OCI-LY3 (cell line): Measurements from ENCODE around the gene CDKN2A.

ENCODE experiments used
- H2AFZ ChIP-seq: fragments of 200-600, 300-600 bp; shearing (Covaris generic); 2 replicates; pipeline ENCODE4 v1.6.0; 2014; ENCODE audit warnings: antibody characterized with exemption, low read depth, low read length
- H3K27ac ChIP-seq: fragments of 200-600, 300-600 bp; sonication (generic); 2 replicates; pipeline ENCODE4 v1.5.1; 2014; ENCODE audit warnings: mild to moderate bottlenecking, low read length, moderate library complexity, mixed read lengths
- H3K27me3 ChIP-seq: fragments of 200-600, 300-600 bp; sonication (generic); 2 replicates; pipeline ENCODE4 v1.6.1; 2014; ENCODE audit warnings: low read depth, low read length, mixed read lengths
- H3K36me3 ChIP-seq: fragments of 200-600, 300-600 bp; sonication (generic); replicated peaks from 2 replicates; pipeline ENCODE3; 2014; ENCODE audit warnings: low read depth, low read length, mixed read lengths
- H3K4me1 ChIP-seq: fragments of 300-600, 200-600 bp; sonication (generic); 2 replicates; pipeline ENCODE4 v1.6.1; 2014; ENCODE audit warnings: low read length, mixed read lengths
- H3K4me2 ChIP-seq: fragments of 200-600, 300-600 bp; sonication (generic); 2 replicates; pipeline ENCODE4 v1.6.1; 2014; ENCODE audit warnings: low read length, mixed read lengths
- H3K4me3 ChIP-seq: fragments of 300-600, 200-600 bp; sonication (generic); 2 replicates; pipeline ENCODE4 v1.5.1; 2014; ENCODE audit warnings: antibody characterized with exemption, mild to moderate bottlenecking, low read length, moderate library complexity
- H3K79me2 ChIP-seq: fragments of 300-600, 200-600 bp; shearing (Covaris generic); 2 replicates; pipeline ENCODE4 v1.6.1; 2014; ENCODE audit warnings: mild to moderate bottlenecking, low read length, mixed read lengths
- H3K9ac ChIP-seq: fragments of 300-600, 200-600 bp; shearing (Covaris generic); 2 replicates; pipeline ENCODE4 v1.6.0; 2014; ENCODE audit warnings: mild to moderate bottlenecking, low read length, moderate library complexity
- H3K9me3 ChIP-seq: fragments of 200-600, 300-600 bp; shearing (Covaris generic); 2 replicates; pipeline ENCODE4 v1.6.1; 2014; ENCODE audit warnings: low read length, mixed read lengths; ENCODE audit not compliant: insufficient read depth
- H4K20me1 ChIP-seq: fragments of 200-600, 300-600 bp; sonication (generic); 2 replicates; pipeline ENCODE4 v1.6.1; 2016; ENCODE audit warnings: low read length, mixed read lengths; ENCODE audit not compliant: insufficient read depth
- EZH2phosphoT487 ChIP-seq: fragments of 200-600 bp; shearing (Covaris generic); IDR thresholded peaks from 2 replicates; pipeline ENCODE4 v1.6.1; 2018; ENCODE audit warnings: antibody characterized with exemption, mixed run types, low read depth
- TF ChIP-seq, protein P1 (sequence below): fragments of 200-600, 300-600 bp; sonication (generic); IDR thresholded peaks from 2 replicates; pipeline ENCODE4 v1.5.1; 2014; ENCODE audit warnings: antibody characterized with exemption, low read length, low read depth

The CDKN2A gene

DNA sequence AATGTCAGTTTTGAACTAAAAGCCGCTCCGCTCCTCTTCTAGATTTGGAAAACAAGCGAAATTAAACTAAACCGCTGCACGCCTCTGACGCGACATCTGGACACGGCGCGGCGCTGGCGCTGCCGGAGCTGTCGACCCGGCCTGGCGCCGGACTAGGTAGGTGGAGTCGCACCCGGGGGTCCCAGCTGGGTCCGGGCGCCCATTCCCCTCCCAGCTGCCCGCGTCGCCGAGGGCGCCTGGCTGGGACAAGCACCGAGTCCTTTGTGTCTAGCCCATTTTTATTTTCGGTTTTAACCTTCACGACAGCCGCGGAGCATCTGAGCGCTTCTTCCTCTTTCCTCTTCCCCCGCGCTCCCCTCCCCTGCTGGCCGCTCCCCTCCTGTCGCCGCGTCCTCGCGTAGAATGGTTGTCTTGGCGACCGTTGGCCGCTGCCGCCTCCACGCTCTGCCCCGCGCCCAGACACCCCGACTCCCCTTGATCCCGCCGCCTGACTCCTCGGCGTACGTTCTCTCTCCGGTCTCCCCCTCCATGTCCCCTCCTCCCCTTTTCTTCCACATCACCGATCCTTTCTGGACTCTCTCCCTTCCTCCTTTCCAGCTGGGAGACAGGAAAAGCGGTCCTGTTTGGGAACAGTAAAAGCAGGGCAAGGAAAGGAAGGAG lies 944 bp upstream of the CDKN2A start:
- Histone ChIP-seq H3K9ac (no peak overlapping the region), H3K4me2 (no peak overlapping the region), H3K4me1 (no peaks in the 10 kb centered on the region), H2AFZ (no peak overlapping the region), H3K36me3 (no peaks in the 10 kb centered on the region), H4K20me1 (no peaks in the 10 kb centered on the region), H3K9me3 (no peaks in the 10 kb centered on the region), H3K27ac (no peak overlapping the region), H3K79me2 (no peaks in the 10 kb centered on the region), H3K27me3 (no peaks in the 10 kb centered on the region), H3K4me3 (no peak overlapping the region)
- TF ChIP-seq, protein P1, sequence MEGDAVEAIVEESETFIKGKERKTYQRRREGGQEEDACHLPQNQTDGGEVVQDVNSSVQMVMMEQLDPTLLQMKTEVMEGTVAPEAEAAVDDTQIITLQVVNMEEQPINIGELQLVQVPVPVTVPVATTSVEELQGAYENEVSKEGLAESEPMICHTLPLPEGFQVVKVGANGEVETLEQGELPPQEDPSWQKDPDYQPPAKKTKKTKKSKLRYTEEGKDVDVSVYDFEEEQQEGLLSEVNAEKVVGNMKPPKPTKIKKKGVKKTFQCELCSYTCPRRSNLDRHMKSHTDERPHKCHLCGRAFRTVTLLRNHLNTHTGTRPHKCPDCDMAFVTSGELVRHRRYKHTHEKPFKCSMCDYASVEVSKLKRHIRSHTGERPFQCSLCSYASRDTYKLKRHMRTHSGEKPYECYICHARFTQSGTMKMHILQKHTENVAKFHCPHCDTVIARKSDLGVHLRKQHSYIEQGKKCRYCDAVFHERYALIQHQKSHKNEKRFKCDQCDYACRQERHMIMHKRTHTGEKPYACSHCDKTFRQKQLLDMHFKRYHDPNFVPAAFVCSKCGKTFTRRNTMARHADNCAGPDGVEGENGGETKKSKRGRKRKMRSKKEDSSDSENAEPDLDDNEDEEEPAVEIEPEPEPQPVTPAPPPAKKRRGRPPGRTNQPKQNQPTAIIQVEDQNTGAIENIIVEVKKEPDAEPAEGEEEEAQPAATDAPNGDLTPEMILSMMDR: no peak
- TF ChIP-seq EZH2phosphoT487: no peak

DNA sequence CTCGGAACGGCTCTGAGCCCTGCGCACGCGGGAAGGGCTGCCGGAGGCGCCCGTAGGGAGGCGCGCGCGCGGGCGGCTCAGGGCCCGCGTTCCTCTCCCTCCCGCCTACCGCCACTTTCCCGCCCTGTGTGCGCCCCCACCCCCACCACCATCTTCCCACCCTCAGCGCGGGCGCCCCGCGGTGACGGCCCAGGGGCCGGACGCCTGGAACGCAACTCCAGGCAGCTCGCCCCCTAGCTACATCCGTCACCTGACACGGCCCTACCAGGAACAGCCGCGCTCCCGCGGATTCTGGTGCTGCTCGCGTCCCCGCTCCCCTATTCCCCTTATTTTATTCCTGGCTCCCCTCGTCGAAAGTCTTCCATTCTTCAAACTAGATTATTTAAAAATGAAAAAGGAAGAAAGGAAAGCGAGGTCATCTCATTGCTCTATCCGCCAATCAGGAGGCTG lies 389 bp upstream of the CDKN2A start, which contains the start of gene CDKN2B-AS1:
CDKN2B-AS1 (plus strand) TSS at position 236 of the 450 bp plus-strand sequence.
- Histone ChIP-seq H3K36me3 (no peaks in the 10 kb centered on the region), H3K4me2 (no peak within 1 kb of the TSS), H3K9me3 (no peaks in the 10 kb centered on the region), H3K4me3 (no peak within 1 kb of the TSS), H3K4me1 (no peaks in the 10 kb centered on the region), H4K20me1 (no peaks in the 10 kb centered on the region), H3K79me2 (no peaks in the 10 kb centered on the region), H3K9ac (no peak within 1 kb of the TSS), H3K27ac (no peak within 1 kb of the TSS), H3K27me3 (no peaks in the 10 kb centered on the region), H2AFZ (no peak within 1 kb of the TSS)
- TF ChIP-seq EZH2phosphoT487: no peak

DNA sequence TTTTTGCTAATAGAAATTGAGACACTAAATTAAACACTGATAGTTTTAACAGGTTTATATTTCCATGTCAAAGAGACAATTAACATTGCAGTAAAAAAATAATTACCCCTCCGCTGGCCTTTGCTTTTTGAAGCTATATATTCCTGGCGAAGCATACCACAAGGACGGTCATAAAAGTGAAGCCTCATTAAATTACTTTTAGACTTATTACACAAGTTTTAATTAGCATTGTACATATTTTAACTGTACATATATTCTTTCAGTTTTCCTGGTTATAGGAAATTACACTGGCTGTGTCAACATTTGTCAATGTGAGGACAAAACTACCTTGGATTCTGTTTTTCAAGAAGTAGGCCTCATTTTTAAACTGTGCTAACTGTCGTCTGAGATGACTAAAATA lies 1.2 kb downstream of the CDKN2A start:
- no peak overlapping the region for H3K4me3 ChIP-seq
- H4K20me1 ChIP-seq: no peaks in the 10 kb centered on the region
- H3K36me3 ChIP-seq: no peaks in the 10 kb centered on the region
- no peaks in the 10 kb centered on the region for H3K9me3 ChIP-seq
- H3K9ac ChIP-seq: no peak overlapping the region
- TF ChIP-seq, protein P1: no peak
- no peak for TF ChIP-seq EZH2phosphoT487
- H2AFZ ChIP-seq: no peak overlapping the region
- no peak overlapping the region for H3K27ac ChIP-seq
- no peaks in the 10 kb centered on the region for H3K79me2 ChIP-seq
- no peaks in the 10 kb centered on the region for H3K4me1 ChIP-seq
- no peaks in the 10 kb centered on the region for H3K27me3 ChIP-seq
- H3K4me2 ChIP-seq: no peak overlapping the region

DNA sequence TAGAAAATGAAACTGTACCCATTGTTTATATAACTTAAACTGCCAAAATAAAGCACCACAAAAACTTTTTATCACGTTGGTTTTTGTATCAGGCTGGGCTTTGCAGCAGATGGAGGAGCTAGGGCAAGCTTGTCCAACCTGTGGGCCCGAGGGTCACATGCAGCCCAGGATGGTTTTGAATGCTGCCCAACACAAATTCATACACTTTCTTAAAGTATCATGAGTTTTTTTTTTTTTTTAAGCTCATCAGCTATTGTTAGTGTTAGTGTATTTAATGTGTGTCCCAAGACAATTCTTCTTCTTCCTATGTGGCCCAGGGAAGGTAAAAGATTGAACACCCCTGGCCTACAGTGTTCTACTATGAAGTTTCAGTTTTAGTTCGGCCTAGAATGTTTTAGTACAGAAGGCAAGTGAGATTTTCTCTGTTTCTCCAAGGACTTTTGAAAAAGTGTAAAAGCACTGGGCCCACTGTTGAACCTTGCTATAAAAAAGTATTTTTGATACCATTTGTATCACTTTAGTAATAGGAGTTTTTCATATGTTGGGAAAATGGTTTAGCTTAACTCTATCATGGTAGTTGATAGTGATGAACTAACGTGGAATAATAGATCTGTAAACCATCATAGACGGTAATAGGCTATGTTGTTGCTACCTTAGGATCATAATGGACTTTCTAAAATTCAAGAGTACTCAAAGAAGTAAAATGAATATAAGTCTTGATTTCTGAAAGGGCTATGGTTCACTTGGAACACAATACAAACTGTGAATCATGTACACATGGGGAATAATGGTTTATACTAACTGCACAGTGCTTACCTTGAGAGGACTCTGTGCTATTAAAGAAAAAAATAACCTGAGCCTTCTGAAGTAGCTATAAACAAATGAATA lies 2.9 kb downstream of the CDKN2A start:
- no peaks in the 10 kb centered on the region for H3K79me2 ChIP-seq
- H3K9ac ChIP-seq: no peak overlapping the region
- H4K20me1 ChIP-seq: no peaks in the 10 kb centered on the region
- H3K36me3 ChIP-seq: no peaks in the 10 kb centered on the region
- H3K27me3 ChIP-seq: no peaks in the 10 kb centered on the region
- no peak for TF ChIP-seq EZH2phosphoT487
- TF ChIP-seq, protein P1: no peak
- H3K9me3 ChIP-seq: no peaks in the 10 kb centered on the region
- no peak overlapping the region for H3K4me3 ChIP-seq
- no peak overlapping the region for H3K27ac ChIP-seq
- H2AFZ ChIP-seq: no peak overlapping the region
- H3K4me1 ChIP-seq: no peaks in the 10 kb centered on the region
- no peak overlapping the region for H3K4me2 ChIP-seq
